GM10248 (cell line): ENCODE measurements around the gene MBD3L2B.

ENCODE experiments used
- CTCF ChIA-PET: fragments of 300-600 bp; sonication (Branson Sonifier 250); formaldehyde crosslinking; extraction: SDS; loops from one replicate; lab custom pipeline; 2021; ENCODE audit warnings: antibody characterized with exemption; lab: Yijun Ruan, JAX
- POLR2A ChIA-PET: fragments of 350-650 bp; sonication (Branson Sonifier 250); formaldehyde crosslinking; extraction: SDS; loops from one replicate; lab custom pipeline; 2020; ENCODE audit warnings: antibody characterized with exemption; lab: Yijun Ruan, JAX
- DNase-seq: peaks from one replicate; pipeline ENCODE4 v3.0.0; 2012; ENCODE audit errors: extremely low spot score
- TF ChIP-seq, protein P1 (sequence below): IDR thresholded peaks from 2 replicates; pipeline ENCODE4 v1.5.1; 2012; ENCODE audit warnings: mild to moderate bottlenecking, low read depth; ENCODE audit errors: extremely low read depth, missing control alignments, control extremely low read depth

Gene MBD3L2B

DNA sequence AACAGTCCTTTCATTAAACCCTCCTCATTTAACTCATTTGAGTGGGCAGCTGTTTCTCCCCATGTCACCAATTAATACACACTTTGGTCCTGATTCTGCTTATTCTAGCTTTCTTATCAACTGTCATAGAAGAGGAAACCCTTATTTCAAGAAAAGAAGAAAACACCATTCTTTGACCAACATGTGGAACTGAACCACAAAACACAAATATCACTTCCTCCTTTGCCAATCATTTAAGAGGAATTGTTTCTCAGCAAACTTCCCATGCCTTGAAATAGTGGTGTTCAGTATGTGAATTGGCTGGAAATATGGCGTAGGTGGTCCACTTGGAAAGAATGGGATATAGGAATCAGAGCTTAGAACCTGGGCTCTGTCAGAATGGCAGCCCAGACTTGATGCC is 20.4 kb downstream of the MBD3L2B start:
- TF ChIP-seq, protein P1, sequence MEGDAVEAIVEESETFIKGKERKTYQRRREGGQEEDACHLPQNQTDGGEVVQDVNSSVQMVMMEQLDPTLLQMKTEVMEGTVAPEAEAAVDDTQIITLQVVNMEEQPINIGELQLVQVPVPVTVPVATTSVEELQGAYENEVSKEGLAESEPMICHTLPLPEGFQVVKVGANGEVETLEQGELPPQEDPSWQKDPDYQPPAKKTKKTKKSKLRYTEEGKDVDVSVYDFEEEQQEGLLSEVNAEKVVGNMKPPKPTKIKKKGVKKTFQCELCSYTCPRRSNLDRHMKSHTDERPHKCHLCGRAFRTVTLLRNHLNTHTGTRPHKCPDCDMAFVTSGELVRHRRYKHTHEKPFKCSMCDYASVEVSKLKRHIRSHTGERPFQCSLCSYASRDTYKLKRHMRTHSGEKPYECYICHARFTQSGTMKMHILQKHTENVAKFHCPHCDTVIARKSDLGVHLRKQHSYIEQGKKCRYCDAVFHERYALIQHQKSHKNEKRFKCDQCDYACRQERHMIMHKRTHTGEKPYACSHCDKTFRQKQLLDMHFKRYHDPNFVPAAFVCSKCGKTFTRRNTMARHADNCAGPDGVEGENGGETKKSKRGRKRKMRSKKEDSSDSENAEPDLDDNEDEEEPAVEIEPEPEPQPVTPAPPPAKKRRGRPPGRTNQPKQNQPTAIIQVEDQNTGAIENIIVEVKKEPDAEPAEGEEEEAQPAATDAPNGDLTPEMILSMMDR: no peak
- POLR2A ChIA-PET: no interaction called here
- CTCF ChIA-PET: interaction anchor here (0.7 to 1.4 kb wide), 2 partner anchors 12 to 29 kb away, joined by 3 read pairs; no protein-coding TSS in a partner anchor
- no peak for DNase-seq

DNA sequence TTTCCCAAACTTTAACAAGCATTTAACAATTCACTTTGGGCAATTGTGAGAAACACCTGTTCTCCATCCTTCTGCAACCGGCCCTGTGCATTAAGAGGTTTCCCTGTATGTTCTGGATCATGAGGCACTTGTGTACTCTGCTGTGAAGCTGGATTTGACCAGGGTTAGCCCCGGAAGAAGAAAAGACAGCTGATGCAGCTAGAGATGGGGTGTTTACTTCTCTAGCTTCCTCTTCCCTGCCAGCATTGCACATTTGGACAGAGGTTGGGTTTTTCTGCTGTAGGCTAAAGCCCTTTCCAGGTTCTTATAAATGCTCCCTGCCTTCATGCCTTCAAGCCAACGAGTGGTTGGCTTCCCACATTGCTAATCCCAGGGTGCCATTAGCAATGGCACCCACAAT is 20.9 kb downstream of the MBD3L2B start:
- TF ChIP-seq, protein P1: no peak
- DNase-seq: no peak
- CTCF ChIA-PET: interaction anchor here (1.4 kb wide), 1 partner anchor 29 kb away, joined by 3 read pairs; no protein-coding TSS in a partner anchor
- POLR2A ChIA-PET: no interaction called here

DNA sequence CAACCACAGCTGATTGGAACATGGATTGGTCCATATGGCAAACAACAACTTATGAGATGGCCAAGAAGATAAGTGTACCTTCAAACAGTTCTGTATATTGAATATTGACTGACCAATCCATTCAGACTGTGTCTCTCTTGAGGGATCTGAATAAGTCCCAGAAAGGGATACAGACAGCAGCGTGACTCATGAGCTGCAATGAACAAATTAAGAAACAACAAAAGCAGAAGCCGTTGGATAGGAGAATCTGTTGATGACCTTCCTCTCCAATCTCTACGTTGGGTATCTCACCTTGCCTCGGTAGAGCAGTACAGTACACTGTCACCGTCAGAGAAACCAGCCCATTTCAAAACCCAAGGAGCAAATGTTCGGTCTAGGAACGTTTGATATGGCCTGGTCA is 21.3 kb downstream of the MBD3L2B start:
- ChIA-PET POLR2A (no interaction called here), CTCF (interaction anchor here (1.4 kb wide), 1 partner anchor 28 kb away, joined by 3 read pairs; no protein-coding TSS in a partner anchor)
- DNase-seq: no peak
- TF ChIP-seq, protein P1: no peak

DNA sequence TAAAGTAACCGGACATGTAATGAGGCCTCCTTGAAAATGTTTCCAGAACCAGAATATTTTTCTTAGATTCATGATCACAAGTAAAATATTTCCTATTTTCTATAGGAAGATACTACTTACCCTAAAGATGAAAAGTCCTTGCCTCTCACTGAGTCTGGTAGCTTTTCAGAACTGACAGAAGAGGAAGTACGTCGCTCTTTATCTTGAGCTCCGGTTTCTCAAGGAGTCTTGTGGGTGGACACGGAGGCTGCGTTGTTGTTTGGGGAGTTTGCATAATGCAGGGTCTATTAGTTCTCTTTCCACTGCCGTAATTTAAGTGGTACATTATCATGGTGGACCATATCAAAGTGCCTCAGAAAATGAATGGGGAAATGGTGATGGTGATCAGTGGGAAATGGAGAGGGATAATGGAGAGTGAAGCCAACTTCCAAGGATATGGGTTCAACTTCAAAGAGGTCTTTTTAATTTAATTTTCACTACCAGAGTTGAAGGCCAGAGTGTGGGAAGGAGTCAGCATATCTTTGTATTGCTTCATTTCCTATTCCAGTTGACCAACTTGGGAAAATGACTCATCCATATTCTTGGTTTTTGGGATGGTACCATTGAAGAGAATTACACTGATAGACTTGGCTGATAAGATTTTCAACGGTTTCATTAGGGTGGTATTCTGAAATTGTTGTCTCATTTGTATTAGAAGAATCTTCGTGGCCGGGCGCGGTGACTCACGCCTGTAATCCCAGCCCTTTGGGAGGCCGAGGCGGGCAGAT is 23.4 kb downstream of the MBD3L2B start:
- TF ChIP-seq, protein P1: no peak
- DNase-seq: peak; percentile 28
- POLR2A ChIA-PET: no interaction called here
- CTCF ChIA-PET: no interaction called here

DNA sequence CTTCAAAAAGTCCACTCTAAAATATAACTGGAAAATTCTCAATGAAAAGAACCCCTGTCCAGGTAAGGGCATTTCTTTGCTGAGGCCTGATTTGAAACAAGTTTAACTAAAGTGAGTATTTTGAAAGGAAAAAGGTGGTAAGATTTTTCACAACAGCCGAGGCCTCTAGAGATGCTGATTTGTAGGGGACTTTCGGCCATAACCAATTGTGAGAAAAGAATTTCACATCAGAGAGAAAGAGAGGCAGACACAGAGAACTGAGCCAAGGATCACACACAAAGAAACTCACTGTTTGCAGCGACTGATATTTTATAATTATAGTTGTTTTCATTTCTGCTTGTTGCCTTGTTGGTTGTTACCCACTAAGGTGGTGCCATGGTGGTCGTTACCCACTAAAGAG is 24.4 kb downstream of the MBD3L2B start:
- ChIA-PET POLR2A (no interaction called here), CTCF (no interaction called here)
- DNase-seq: no peak
- TF ChIP-seq, protein P1: no peak

DNA sequence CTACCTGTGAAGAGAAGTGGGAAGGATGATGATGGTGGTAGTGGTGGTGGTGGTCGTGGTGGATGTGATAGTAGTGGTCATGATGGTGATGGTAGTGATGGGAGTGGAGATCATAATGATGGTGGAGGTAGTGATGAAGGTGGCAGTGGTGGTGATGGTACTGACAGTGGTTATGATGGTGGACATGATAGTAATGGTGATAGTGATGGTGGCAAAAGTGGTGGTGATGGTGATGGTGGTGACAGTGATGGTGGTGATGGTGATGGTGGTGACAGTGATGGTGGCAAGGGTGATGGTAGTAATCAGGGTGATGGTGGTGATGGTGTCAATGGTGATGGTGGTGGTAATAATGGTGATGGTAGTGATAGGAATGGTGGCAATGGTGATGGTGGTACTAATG is 26.2 kb downstream of the MBD3L2B start:
- TF ChIP-seq, protein P1: no peak
- DNase-seq: no peak
- CTCF ChIA-PET: no interaction called here
- POLR2A ChIA-PET: no interaction called here

DNA sequence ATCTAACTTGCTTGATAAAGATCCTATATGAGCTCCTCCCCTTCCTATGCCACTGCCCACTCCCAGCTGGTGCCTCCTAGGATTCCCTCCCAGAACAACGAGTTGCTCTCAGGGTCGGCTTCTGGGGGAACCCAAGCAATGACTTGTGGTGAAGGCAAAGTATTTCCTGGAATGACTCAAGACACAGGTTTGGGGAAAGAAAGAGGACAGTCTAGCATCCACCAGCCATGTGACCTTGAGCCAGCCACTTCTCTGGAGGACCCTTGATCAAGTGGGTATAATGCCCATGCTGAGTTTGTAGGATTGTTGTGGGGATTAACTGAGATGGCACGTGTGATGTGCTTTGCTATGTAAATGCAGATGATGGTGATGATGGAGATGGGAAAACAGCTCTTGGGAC is 33.0 kb downstream of the MBD3L2B start:
- DNase-seq: no peak
- TF ChIP-seq, protein P1: no peak
- CTCF ChIA-PET: interaction anchor here (0.8 to 1.8 kb wide), 3 partner anchors 8 to 13 kb away, joined by 3 to 6 read pairs (median 3); no protein-coding TSS in a partner anchor
- POLR2A ChIA-PET: no interaction called here
